Measurements from ENCODE around the gene CDKN2D. TPM values are rescaled to one million over a fixed set of nuclear protein-coding genes. Genes with fewer than 3 reads are reported as not detected.

CDKN2D gene
- polyA plus RNA-seq, 4 donors, result 4.4 to 19.0 (median 14.2) TPM

DNA sequence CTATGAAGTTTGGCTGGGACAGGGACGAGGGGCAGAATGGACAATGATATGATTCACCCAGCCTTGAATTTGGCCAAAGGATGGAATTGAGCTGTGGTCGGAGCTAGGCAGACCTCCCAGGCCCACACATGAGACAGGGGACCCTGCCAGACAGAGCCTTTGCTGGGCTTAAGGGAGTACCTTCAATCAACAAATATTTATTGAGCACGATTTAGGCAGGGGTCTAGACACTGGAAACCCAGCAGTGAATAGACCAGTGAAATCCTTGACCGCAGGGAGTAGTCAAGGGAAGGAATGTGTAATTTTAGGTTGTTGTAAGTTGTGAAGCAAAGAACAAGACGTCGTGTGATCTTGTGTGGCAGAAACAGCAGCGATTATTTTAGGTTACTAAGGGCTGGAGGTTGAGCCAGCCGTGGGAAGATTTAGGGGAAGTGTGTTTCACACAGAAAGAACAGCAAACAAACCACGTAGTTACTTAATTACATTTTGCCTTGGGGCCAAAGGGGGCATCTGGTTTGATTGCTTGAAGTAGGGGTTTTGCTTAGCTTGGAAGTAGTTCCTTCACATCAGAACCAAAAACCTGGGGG is 35.2 kb upstream of the CDKN2D start:
- FAIRE-seq (no peak), DNase-seq (peak; percentile 7 to 43)
- Histone ChIP-seq H3K4me3 (ENCODE audit: low read depth in 1 of 3, low read length in 3 of 3) (peak overlapping the region; percentile 21 to 82 (median 73)), H3K9me3 (ENCODE audit: control insufficient read depth in 2 of 2, insufficient read depth in 1 of 2, low read depth in 1 of 2, low read length in 1 of 2) (peaks cover 0 to 7% of the 10 kb centered on the region in 2 donors), H3K27ac (ENCODE audit: low read depth in 1 of 3, low read length in 2 of 3) (peak overlapping the region; percentile 62 to 98 (median 71)), H3K4me1 (ENCODE audit: control insufficient read depth in 3 of 3, insufficient read depth in 2 of 3, low read depth in 1 of 3, low read length in 2 of 3) (peaks cover 0 to 11% (median 1%) of the 10 kb centered on the region in 3 donors), H3K36me3 (ENCODE audit: control insufficient read depth in 3 of 3, insufficient read depth in 2 of 3, low read depth in 1 of 3, low read length in 3 of 3) (no peaks in the 10 kb centered on the region), H3K27me3 (ENCODE audit: control insufficient read depth in 3 of 3, insufficient read depth in 3 of 3, low read length in 3 of 3) (peaks cover 0 to 21% (median 0%) of the 10 kb centered on the region in 3 donors)
- WGBS, 3 donors, result 27 to 32% (median 30%) methylated on average over 9 of the region's 9 CpGs

DNA sequence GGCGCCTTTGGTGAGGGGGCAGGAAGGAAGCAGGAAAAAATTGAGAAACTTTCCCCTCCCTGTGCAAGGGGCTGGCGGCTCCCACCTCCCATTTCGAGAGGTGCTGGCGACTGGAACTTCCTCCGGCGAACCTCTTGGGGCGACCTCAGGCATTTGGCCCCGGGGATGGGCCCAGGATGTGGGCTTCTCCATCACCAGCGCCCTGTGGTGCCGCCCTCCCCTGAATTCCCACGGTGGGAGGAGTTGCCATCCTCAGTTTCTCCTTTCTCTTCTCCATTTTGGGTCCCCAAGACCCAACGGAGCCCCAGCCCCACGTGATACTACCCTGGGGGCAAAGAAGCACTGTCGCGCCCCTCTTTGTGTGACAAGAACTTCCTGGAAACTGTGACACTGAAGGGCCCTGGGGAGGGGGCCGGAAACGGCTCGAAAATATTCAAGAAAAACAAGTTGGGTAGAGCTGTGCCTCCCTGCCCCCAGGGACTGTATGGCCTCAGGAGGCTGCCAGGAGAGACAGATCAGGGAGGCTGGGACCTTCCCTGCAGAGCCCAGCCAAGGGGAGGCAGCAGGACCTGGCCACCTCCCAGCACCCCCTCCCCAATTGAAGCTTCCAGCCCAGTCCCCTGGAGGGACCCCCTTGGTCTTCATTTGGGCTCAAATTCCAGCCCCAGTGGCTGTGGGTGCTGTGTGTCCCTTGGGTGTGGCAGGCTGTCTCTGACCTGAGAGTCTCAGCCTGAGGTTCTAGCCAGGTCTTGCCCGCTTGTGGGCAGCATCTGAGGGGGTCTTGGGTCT is 34.5 kb upstream of the CDKN2D start:
- H3K4me1 ChIP-seq (ENCODE audit: control insufficient read depth in 3 of 3, insufficient read depth in 2 of 3, low read depth in 1 of 3, low read length in 2 of 3), result peaks cover 0 to 11% (median 1%) of the 10 kb centered on the region in 3 donors
- H3K9me3 ChIP-seq (ENCODE audit: control insufficient read depth in 2 of 2, insufficient read depth in 1 of 2, low read depth in 1 of 2, low read length in 1 of 2), result peaks cover 0 to 7% of the 10 kb centered on the region in 2 donors
- peaks cover 0 to 21% (median 0%) of the 10 kb centered on the region in 3 donors for H3K27me3 ChIP-seq (ENCODE audit: control insufficient read depth in 3 of 3, insufficient read depth in 3 of 3, low read length in 3 of 3)
- no peaks in the 10 kb centered on the region for H3K36me3 ChIP-seq (ENCODE audit: control insufficient read depth in 3 of 3, insufficient read depth in 2 of 3, low read depth in 1 of 3, low read length in 3 of 3)
- FAIRE-seq (no peak), DNase-seq (peak; percentile 25 to 56)
- H3K4me3 ChIP-seq (ENCODE audit: low read depth in 1 of 3, low read length in 3 of 3), result peak overlapping the region; percentile 73 to 95 (median 82)
- WGBS, 3 donors, result 8 to 25% (median 18%) methylated on average over 18 to 19 of the region's 19 CpGs
- H3K27ac ChIP-seq (ENCODE audit: low read depth in 1 of 3, low read length in 2 of 3), result peak overlapping the region; percentile 71 to 98 (median 73)

DNA sequence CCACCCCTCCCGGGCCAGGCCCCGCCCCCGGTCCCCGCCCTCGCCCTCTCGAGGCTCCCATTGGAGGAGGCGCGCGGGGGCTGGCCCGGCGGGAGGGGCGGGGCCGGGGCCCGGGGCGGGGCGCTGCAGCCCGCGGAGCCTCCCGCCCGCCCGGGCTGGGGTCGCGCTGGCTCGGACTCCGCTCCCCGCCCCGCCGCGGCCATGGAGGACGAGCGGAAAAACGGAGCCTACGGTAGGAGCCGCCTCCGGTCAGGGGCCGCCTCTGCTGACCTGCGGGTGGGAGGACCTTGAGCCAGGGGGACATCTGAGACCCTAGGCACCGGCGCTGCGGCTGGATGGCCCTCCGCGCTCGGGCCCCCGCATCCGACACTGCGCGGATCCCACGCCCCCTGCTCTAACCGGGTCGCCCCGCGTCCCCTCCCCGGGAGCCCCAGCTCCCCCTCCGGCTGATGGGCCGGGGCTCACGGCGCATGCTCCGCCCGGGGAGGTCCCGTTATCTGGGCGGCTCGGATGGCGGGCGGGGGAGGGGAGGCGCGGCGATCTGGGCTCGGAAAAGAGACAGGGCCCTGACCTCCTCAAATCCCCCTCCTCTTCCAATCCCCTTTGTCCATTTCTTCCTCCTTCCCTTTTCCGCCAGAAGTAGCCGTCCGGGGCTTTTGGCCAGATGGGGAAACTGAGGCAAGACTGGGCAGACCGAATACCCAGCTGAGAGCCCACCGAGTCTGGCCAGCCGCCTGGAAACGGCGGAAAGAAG is 33.7 kb upstream of the CDKN2D start:
- Histone ChIP-seq H3K27ac (ENCODE audit: low read depth in 1 of 3, low read length in 2 of 3) (peak overlapping the region; percentile 71 to 98 (median 73)), H3K4me3 (ENCODE audit: low read depth in 1 of 3, low read length in 3 of 3) (peak overlapping the region; percentile 73 to 95 (median 82)), H3K36me3 (ENCODE audit: control insufficient read depth in 3 of 3, insufficient read depth in 2 of 3, low read depth in 1 of 3, low read length in 3 of 3) (no peaks in the 10 kb centered on the region), H3K9me3 (ENCODE audit: control insufficient read depth in 2 of 2, insufficient read depth in 1 of 2, low read depth in 1 of 2, low read length in 1 of 2) (peaks cover 0 to 7% of the 10 kb centered on the region in 2 donors), H3K4me1 (ENCODE audit: control insufficient read depth in 3 of 3, insufficient read depth in 2 of 3, low read depth in 1 of 3, low read length in 2 of 3) (peaks cover 0 to 11% (median 1%) of the 10 kb centered on the region in 3 donors), H3K27me3 (ENCODE audit: control insufficient read depth in 3 of 3, insufficient read depth in 3 of 3, low read length in 3 of 3) (peaks cover 0 to 21% (median 0%) of the 10 kb centered on the region in 3 donors)
- DNase-seq (peak; percentile 70 to 82), FAIRE-seq (no peak)
- WGBS, 3 donors, result 1 to 2% (median 1%) methylated on average over 40 to 76 of the region's 76 CpGs

DNA sequence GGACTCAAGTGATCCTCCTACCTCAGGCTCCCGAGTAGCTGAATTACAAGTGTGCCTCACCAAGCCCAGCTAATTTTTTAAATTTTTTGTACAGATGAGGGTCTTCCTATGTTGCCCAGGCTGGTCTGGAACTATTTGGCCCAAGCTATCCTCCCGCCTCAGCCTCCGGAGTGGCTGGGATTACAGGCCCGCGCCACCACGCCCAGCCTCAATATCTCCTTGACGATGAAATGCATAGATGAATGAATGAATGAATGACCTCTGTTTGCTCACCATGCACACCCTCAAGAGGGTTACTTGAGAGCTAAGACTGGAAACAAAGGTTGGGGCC is 33.2 kb upstream of the CDKN2D start:
- FAIRE-seq, result no peak
- no peak for DNase-seq
- H3K4me3 ChIP-seq (ENCODE audit: low read depth in 1 of 3, low read length in 3 of 3), result peak overlapping the region in 1 of 3 donors; percentile 11
- H3K27me3 ChIP-seq (ENCODE audit: control insufficient read depth in 3 of 3, insufficient read depth in 3 of 3, low read length in 3 of 3), result peaks cover 0 to 21% (median 0%) of the 10 kb centered on the region in 3 donors
- WGBS, 3 donors, result 24 to 26% (median 24%) methylated on average over 7 of the region's 7 CpGs
- peaks cover 0 to 11% (median 1%) of the 10 kb centered on the region in 3 donors for H3K4me1 ChIP-seq (ENCODE audit: control insufficient read depth in 3 of 3, insufficient read depth in 2 of 3, low read depth in 1 of 3, low read length in 2 of 3)
- no peaks in the 10 kb centered on the region for H3K36me3 ChIP-seq (ENCODE audit: control insufficient read depth in 3 of 3, insufficient read depth in 2 of 3, low read depth in 1 of 3, low read length in 3 of 3)
- H3K27ac ChIP-seq (ENCODE audit: low read depth in 1 of 3, low read length in 2 of 3), result no peak overlapping the region
- peaks cover 0 to 7% of the 10 kb centered on the region in 2 donors for H3K9me3 ChIP-seq (ENCODE audit: control insufficient read depth in 2 of 2, insufficient read depth in 1 of 2, low read depth in 1 of 2, low read length in 1 of 2)

DNA sequence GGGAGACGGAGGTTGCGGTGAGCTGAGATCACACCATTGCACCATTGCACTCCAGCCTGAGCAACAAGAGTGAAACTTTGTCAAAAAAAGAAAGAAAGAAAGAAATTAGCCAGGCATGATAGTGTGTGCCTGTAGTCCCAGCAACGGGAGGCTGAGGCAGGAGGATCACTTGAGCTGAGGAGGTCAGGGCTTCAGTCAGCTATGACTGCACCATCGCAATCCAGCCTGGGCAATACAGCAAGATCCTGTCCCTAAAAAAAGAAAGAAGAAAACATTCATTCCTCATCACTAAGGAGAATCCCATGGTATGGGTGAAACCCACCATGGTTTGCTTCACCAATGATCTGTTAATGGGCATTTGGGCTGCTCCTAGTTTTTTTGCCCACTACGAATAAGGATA is 31.4 kb upstream of the CDKN2D start:
- FAIRE-seq, result no peak

DNA sequence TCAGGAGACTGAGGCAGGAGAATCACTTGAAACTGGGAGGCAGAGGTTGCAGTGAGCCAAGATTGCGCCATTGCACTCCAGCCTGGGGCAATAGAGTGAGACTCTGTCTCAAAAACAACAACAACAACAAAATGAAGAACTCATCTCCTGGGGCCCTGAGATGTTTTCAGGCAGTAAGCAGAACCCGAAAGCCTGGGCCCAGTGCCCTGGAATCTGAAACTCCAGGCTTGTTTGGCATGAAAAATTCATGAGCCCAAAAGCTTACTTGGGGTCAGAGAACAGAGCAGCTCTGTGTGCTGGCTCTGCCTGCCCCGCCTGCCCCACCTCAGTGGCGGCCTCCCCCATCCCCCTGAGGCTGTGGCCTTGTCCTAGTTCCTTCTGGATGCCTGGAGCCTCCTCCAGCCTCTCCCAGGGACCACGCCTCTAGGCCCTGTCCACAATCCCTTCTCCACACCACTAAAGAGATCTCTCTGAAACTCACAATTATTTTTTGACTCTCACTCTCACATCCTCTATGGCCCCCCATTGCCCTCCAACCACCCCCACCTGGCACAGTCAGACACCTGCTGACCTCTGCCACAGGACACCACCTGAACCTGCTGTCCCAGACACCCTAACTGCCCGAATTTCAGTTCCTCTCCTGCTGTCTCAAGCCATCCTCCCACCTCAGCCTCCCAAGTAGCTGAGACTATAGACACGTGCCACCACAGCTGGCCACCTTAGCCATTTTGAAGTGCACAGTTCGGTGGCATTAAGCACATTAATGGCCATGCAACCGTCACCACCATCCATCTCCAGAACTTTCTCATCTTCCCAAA is 25.2 kb upstream of the CDKN2D start:
- WGBS, 3 donors, result 59 to 73% (median 66%) methylated on average over 9 of the region's 9 CpGs
- Histone ChIP-seq H3K9me3 (ENCODE audit: control insufficient read depth in 2 of 2, insufficient read depth in 1 of 2, low read depth in 1 of 2, low read length in 1 of 2) (no peaks in the 10 kb centered on the region), H3K27me3 (ENCODE audit: control insufficient read depth in 3 of 3, insufficient read depth in 3 of 3, low read length in 3 of 3) (no peaks in the 10 kb centered on the region), H3K27ac (ENCODE audit: low read depth in 1 of 3, low read length in 2 of 3) (peak overlapping the region in 1 of 3 donors; percentile 49), H3K4me3 (ENCODE audit: low read depth in 1 of 3, low read length in 3 of 3) (no peak overlapping the region), H3K4me1 (ENCODE audit: control insufficient read depth in 3 of 3, insufficient read depth in 2 of 3, low read depth in 1 of 3, low read length in 2 of 3) (no peaks in the 10 kb centered on the region), H3K36me3 (ENCODE audit: control insufficient read depth in 3 of 3, insufficient read depth in 2 of 3, low read depth in 1 of 3, low read length in 3 of 3) (no peaks in the 10 kb centered on the region)
- no peak for DNase-seq
- FAIRE-seq, result no peak

More for the DNA sequence above, 31.4 kb upstream of the CDKN2D start:
- no peaks in the 10 kb centered on the region for H3K36me3 ChIP-seq (ENCODE audit: control insufficient read depth in 3 of 3, insufficient read depth in 2 of 3, low read depth in 1 of 3, low read length in 3 of 3)
- peaks cover 0 to 7% of the 10 kb centered on the region in 2 donors for H3K9me3 ChIP-seq (ENCODE audit: control insufficient read depth in 2 of 2, insufficient read depth in 1 of 2, low read depth in 1 of 2, low read length in 1 of 2)
- no peak overlapping the region for H3K27ac ChIP-seq (ENCODE audit: low read depth in 1 of 3, low read length in 2 of 3)
- H3K4me1 ChIP-seq (ENCODE audit: control insufficient read depth in 3 of 3, insufficient read depth in 2 of 3, low read depth in 1 of 3, low read length in 2 of 3), result peaks cover 0 to 11% (median 1%) of the 10 kb centered on the region in 3 donors
- 95% methylated on average over 5 of the region's 5 CpGs for whole genome bisulfite sequencing, 3 donors
- no peak for DNase-seq
- H3K27me3 ChIP-seq (ENCODE audit: control insufficient read depth in 3 of 3, insufficient read depth in 3 of 3, low read length in 3 of 3), result peaks cover 0 to 21% (median 0%) of the 10 kb centered on the region in 3 donors
- no peak overlapping the region for H3K4me3 ChIP-seq (ENCODE audit: low read depth in 1 of 3, low read length in 3 of 3)

DNA sequence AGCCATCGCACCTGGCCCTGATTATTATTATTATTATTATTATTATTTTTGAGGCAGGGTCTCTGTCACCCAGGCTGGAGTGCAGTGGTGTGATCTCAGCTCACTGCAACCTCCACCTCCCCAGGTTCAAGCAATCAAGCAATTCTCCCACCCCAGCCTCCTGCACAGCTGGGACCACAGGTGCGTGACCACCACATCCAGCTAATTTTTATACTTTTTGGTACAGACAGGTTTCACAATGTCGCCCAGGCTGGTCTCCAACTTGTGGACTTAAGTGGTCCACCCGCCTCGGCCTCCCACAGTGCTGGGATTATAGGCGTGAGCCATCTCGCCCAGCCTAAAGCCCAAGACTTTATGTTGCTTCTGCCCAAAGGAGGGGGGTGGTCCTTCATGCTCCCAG is 24.4 kb upstream of the CDKN2D start:
- DNase-seq (no peak), FAIRE-seq (no peak)
- Histone ChIP-seq H3K4me1 (ENCODE audit: control insufficient read depth in 3 of 3, insufficient read depth in 2 of 3, low read depth in 1 of 3, low read length in 2 of 3) (no peaks in the 10 kb centered on the region), H3K27me3 (ENCODE audit: control insufficient read depth in 3 of 3, insufficient read depth in 3 of 3, low read length in 3 of 3) (no peaks in the 10 kb centered on the region), H3K27ac (ENCODE audit: low read depth in 1 of 3, low read length in 2 of 3) (no peak overlapping the region), H3K4me3 (ENCODE audit: low read depth in 1 of 3, low read length in 3 of 3) (no peak overlapping the region), H3K9me3 (ENCODE audit: control insufficient read depth in 2 of 2, insufficient read depth in 1 of 2, low read depth in 1 of 2, low read length in 1 of 2) (no peaks in the 10 kb centered on the region), H3K36me3 (ENCODE audit: control insufficient read depth in 3 of 3, insufficient read depth in 2 of 3, low read depth in 1 of 3, low read length in 3 of 3) (no peaks in the 10 kb centered on the region)
- 94 to 96% (median 96%) methylated on average over 7 of the region's 7 CpGs for WGBS, 3 donors

DNA sequence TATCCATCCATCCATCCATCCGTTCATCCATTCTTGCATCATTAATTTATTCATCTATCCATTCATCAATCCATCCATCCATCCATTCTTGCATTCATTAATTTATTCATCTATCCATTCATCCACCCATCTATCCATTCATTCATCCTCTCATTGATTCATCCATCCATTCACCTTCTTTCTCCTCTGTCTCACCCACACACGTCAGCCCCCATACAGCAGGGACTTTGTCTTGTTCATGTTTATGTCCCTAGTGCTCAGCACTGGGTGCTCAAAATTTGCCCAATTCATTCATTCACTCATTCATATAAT is 19.0 kb upstream of the CDKN2D start:
- Histone ChIP-seq H3K27me3 (ENCODE audit: control insufficient read depth in 3 of 3, insufficient read depth in 3 of 3, low read length in 3 of 3) (peaks cover 0 to 5% (median 0%) of the 10 kb centered on the region in 3 donors), H3K36me3 (ENCODE audit: control insufficient read depth in 3 of 3, insufficient read depth in 2 of 3, low read depth in 1 of 3, low read length in 3 of 3) (peaks cover 0 to 15% (median 4%) of the 10 kb centered on the region in 3 donors)

More for the DNA sequence above, 19.0 kb upstream of the CDKN2D start:
- Histone ChIP-seq H3K4me1 (ENCODE audit: control insufficient read depth in 3 of 3, insufficient read depth in 2 of 3, low read depth in 1 of 3, low read length in 2 of 3) (no peaks in the 10 kb centered on the region), H3K27ac (ENCODE audit: low read depth in 1 of 3, low read length in 2 of 3) (no peak overlapping the region), H3K4me3 (ENCODE audit: low read depth in 1 of 3, low read length in 3 of 3) (no peak overlapping the region), H3K9me3 (ENCODE audit: control insufficient read depth in 2 of 2, insufficient read depth in 1 of 2, low read depth in 1 of 2, low read length in 1 of 2) (no peaks in the 10 kb centered on the region)
- WGBS, 3 donors, result 89 to 93% (median 92%) methylated on average over 2 of the region's 2 CpGs
- no peak for FAIRE-seq
- DNase-seq, result no peak

Data from small intestine (tissue), 7 donors.